Left forelimb (tissue), 1 donor: Measurements from ENCODE around the gene HYCC2.
"Not testable (repeated sequence)": the region's sequence is repeated elsewhere in the genome, so short reads cannot be mapped to it uniquely, and the experiment has no call there.

ENCODE experiments used
- DNase-seq: peaks from one replicate; pipeline ENCODE4 v3.0.0-alpha.2; 2018; ENCODE audit warnings: low spot score

Gene HYCC2

GRCh38 chr2:201071479-201072200 lies at the start of gene HYCC2, which contains the start of gene NDUFB3:
Gene HYCC2 (minus strand): TSS chr2:201071671. CDS start chr2:201024009, 47,662 bp downstream.
Gene NDUFB3 (plus strand): TSS chr2:201072001. CDS start chr2:201078883, 6,882 bp downstream.
- DNase-seq = peak; percentile 96

- DNase-seq = no peak
These were observed 47.7 kb upstream of the HYCC2 start for GRCh38 chr2:201118961-201119854.

GRCh38 chr2:201118121-201118960 lies 46.9 kb upstream of the HYCC2 start:
- peak; percentile 80 for DNase-seq

- not testable (repeated sequence) for DNase-seq
These were observed 46.2 kb upstream of the HYCC2 start for GRCh38 chr2:201117735-201118094.

GRCh38 chr2:201116959-201117734 lies 45.7 kb upstream of the HYCC2 start:
- no peak for DNase-seq

- DNase-seq = peak; percentile 84
These were observed 44.9 kb upstream of the HYCC2 start, which contains the start of gene CFLAR for GRCh38 chr2:201116115-201116958. Gene CFLAR (plus strand): TSS chr2:201116164. CDS start chr2:201129866, 13,702 bp downstream.

GRCh38 chr2:201114846-201115245 lies 43.4 kb upstream of the HYCC2 start:
- no peak for DNase-seq

GRCh38 chr2:201114350-201114749 lies 42.9 kb upstream of the HYCC2 start:
- no peak for DNase-seq

GRCh38 chr2:201111096-201111495 lies 39.6 kb upstream of the HYCC2 start:
- DNase-seq = no peak

- no peak for DNase-seq
These were observed 39.1 kb upstream of the HYCC2 start for GRCh38 chr2:201110615-201111014.

- DNase-seq = no peak
These were observed 37.7 kb upstream of the HYCC2 start for GRCh38 chr2:201109186-201109585.

GRCh38 chr2:201108341-201108740 lies 36.9 kb upstream of the HYCC2 start:
- DNase-seq = no peak

GRCh38 chr2:201107624-201108023 lies 36.2 kb upstream of the HYCC2 start:
- DNase-seq = no peak

GRCh38 chr2:201105759-201106158 lies 34.3 kb upstream of the HYCC2 start:
- DNase-seq = no peak

GRCh38 chr2:201100497-201100896 lies 29.0 kb upstream of the HYCC2 start:
- DNase-seq = no peak

GRCh38 chr2:201093573-201093972 lies 22.1 kb upstream of the HYCC2 start:
- no peak for DNase-seq

- no peak for DNase-seq
These were observed 19.1 kb upstream of the HYCC2 start for GRCh38 chr2:201090574-201090973.

- no peak for DNase-seq
These were observed 13.4 kb upstream of the HYCC2 start for GRCh38 chr2:201084863-201085262.

- no peak for DNase-seq
These were observed 3.5 kb upstream of the HYCC2 start for GRCh38 chr2:201074996-201075395.

GRCh38 chr2:201073071-201073470 lies 1.6 kb upstream of the HYCC2 start:
- no peak for DNase-seq
